ENCODE measurements around the gene CD93.

DNA sequence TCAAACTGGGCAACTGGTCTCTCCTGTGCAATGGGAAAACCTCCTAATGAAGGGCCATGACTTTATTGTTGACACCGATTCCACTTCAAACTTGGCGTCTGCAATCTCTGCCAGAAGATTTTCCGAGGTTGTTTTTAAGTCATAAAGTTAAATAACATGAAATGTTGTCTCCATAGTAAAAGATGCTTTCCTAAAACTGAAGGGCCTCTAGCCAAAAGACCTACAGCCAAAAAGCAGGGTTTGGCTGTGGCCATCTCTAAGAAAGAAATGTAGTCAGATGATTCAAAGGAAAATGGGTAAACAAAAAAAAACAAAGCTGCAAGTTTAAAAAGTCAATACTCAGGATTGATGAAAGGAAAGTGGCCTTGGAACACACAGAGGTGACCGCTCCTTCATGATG, 14.1 kb downstream of the CD93 start:
- TF ChIP-seq GATA2 (IDR thresholded peaks at IDR 0.05; ENCODE audit: low read depth, low read length) (no peak), GATA3 (IDR thresholded peaks at IDR 0.05; ENCODE audit: low read depth, low read length) (no peak)

Measured in SH-SY5Y (cell line).